ENCODE results near the gene ANXA2R.

Gene ANXA2R

DNA sequence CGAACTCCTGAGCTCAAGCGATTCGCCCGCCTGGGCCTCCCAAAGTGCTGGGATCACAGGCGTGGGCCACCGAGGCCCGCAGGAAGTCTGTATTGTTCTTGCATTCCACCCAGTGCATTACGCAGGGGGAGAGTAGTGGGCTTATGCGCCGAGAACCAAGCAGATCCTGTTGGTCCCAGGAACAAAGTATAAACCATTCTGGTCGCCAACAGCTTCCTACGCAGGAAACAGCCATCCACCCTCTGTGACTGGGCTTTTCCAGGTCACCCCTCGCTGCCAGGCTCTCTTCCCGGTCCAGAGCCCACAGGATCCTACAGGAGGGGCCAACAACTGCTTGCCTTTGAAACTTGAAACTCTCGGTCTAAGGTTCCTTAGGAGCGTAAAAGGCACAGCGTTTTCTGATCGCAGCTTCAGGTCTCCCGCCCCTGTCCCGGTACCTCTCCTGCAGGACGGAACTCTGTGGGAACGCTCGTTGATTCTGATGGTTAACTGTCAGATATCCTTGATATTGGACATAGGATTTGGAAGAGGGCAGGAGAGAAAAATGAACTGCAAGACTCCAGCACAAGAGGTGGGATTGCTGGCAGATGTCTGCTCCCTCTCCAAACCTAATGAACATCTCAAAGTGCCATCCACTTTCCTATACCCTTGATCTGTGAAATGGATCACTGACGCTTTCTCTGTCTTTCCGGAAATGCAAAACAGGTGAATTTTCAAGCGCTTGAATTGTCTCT lies 4.2 kb upstream of the ANXA2R start:
- Mint-ChIP-seq H3K27ac (peak overlapping the region; percentile 37), H3K27me3 (no peaks in the 10 kb centered on the region), H3K36me3 (ENCODE audit: low read depth) (peaks cover 20% of the 10 kb centered on the region), H3K4me3 (no peak overlapping the region), H3K9me3 (no peaks in the 10 kb centered on the region), H3K4me1 (ENCODE audit: low read depth) (peaks cover 44% of the 10 kb centered on the region)
- intact Hi-C loops (cut with micrococcal nuclease), result no loop called here

DNA sequence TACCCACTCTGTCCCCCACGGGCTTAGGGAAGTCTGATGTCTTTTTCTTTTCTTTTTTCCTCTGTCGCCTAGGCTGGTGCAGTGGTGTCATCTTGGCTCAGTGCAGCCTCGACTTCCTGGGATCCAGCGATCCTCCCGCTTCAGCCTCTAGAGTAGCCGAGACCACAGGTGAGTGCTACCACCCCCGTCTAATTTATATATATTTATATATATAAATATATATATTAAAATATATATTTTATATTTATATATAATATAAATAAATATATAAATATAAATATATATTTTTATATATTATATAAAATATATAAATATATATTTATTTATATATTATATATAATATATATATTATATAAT lies 3.3 kb upstream of the ANXA2R start:
- Mint-ChIP-seq H3K9me3 (no peaks in the 10 kb centered on the region), H3K27me3 (no peaks in the 10 kb centered on the region), H3K36me3 (ENCODE audit: low read depth) (peaks cover 20% of the 10 kb centered on the region), H3K27ac (peak overlapping the region; percentile 100), H3K4me3 (peak overlapping the region; percentile 88), H3K4me1 (ENCODE audit: low read depth) (peaks cover 48% of the 10 kb centered on the region)
- intact Hi-C loops (cut with micrococcal nuclease), result no loop called here

- Mint-ChIP-seq H3K4me3 (peak overlapping the region; percentile 88), H3K9me3 (no peaks in the 10 kb centered on the region), H3K27ac (peak overlapping the region; percentile 100), H3K27me3 (no peaks in the 10 kb centered on the region), H3K4me1 (ENCODE audit: low read depth) (peaks cover 49% of the 10 kb centered on the region), H3K36me3 (ENCODE audit: low read depth) (peaks cover 20% of the 10 kb centered on the region)
- intact Hi-C loops (cut with micrococcal nuclease), result loop anchor here (1.0 kb wide), 1 partner anchor 78 kb away; no protein-coding TSS in a partner anchor
Observed at GRCh38 chr5:43042626-43043399, 2.7 kb upstream of the ANXA2R start.

DNA sequence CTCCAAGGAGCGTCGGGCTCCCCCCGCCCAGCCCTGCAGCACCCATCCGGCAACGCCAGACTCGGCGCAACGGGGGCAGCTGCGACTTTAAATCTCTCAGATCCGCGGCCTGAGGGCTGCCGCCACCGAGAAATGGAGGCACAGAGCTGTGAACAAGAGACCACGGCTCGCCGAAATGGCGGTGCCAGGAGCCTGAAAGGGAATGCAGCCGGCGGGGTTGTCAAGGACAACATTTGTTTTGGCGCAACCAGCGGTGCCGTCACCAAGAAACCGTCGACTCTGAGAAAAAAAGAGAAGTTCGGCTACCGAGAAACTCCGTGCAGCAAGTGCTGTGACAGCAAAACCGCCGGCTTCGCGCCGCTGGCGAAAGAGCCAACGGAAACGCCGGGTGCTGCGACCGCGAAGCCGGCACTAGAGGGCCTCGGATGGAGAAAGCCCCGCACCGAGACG lies 2.1 kb upstream of the ANXA2R start:
- Mint-ChIP-seq H3K9me3 (no peaks in the 10 kb centered on the region), H3K4me3 (peak overlapping the region; percentile 88), H3K4me1 (ENCODE audit: low read depth) (peaks cover 51% of the 10 kb centered on the region), H3K27ac (peak overlapping the region; percentile 100), H3K36me3 (ENCODE audit: low read depth) (peaks cover 20% of the 10 kb centered on the region), H3K27me3 (no peaks in the 10 kb centered on the region)
- intact Hi-C loops (cut with micrococcal nuclease), result loop anchor here (1.0 kb wide), 1 partner anchor 79 kb away; no protein-coding TSS in a partner anchor

GRCh38 chr5:43041669-43042175 lies 1.6 kb upstream of the ANXA2R start:
- Mint-ChIP-seq H3K27ac (peak overlapping the region; percentile 100), H3K4me1 (ENCODE audit: low read depth) (peaks cover 48% of the 10 kb centered on the region), H3K36me3 (ENCODE audit: low read depth) (peaks cover 20% of the 10 kb centered on the region), H3K9me3 (no peaks in the 10 kb centered on the region), H3K27me3 (no peaks in the 10 kb centered on the region), H3K4me3 (peak overlapping the region; percentile 88)
- intact Hi-C loops (cut with micrococcal nuclease), result loop anchor here (1.0 kb wide), 1 partner anchor 80 kb away; no protein-coding TSS in a partner anchor

DNA sequence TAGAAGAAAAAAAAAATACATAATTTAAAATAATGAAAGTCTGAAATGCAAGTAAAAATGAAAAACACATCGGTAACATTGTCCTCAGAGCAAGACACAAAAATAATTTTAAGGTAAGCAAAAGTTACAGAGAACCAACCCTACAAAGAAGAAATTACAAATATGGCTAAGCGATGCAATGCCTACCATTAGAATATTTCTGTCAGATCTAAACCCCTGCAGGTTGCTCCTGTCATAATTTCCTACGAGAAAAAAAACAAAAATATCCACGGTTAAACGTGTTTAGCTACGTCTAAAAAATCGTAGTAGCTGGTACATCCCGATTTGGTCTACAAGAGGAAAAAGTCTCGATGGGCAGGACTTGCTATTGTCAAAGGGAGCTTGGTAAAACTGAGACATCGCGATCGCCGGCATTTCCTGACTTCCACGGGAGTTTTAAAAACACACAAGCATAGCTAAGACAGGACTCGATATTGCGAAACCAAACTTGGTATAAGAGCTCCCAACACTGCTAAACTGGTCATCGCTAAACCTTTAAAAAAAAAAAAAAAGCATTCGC lies 1.1 kb upstream of the ANXA2R start:
- Mint-ChIP-seq H3K9me3 (no peaks in the 10 kb centered on the region), H3K27ac (peak overlapping the region; percentile 100), H3K4me1 (ENCODE audit: low read depth) (peaks cover 43% of the 10 kb centered on the region), H3K27me3 (no peaks in the 10 kb centered on the region), H3K4me3 (peak overlapping the region; percentile 88), H3K36me3 (ENCODE audit: low read depth) (peaks cover 20% of the 10 kb centered on the region)
- intact Hi-C loops (cut with micrococcal nuclease), result no loop called here

- Mint-ChIP-seq H3K27ac (peak overlapping the region; percentile 100), H3K36me3 (ENCODE audit: low read depth) (peaks cover 13% of the 10 kb centered on the region), H3K4me3 (peak overlapping the region; percentile 88), H3K27me3 (no peaks in the 10 kb centered on the region), H3K9me3 (no peaks in the 10 kb centered on the region), H3K4me1 (ENCODE audit: low read depth) (peaks cover 42% of the 10 kb centered on the region)
- intact Hi-C loops (cut with micrococcal nuclease), result loop anchor here (1.0 to 2.0 kb wide), 6 partner anchors 20 to 127 kb away; no protein-coding TSS in a partner anchor
Observed at GRCh38 chr5:43039471-43040286, 440 bp downstream of the ANXA2R start.

GRCh38 chr5:43039152-43039470 lies 1.0 kb downstream of the ANXA2R start:
- peaks cover 42% of the 10 kb centered on the region for H3K4me1 Mint-ChIP-seq (ENCODE audit: low read depth)
- H3K27me3 Mint-ChIP-seq, result no peaks in the 10 kb centered on the region
- peak overlapping the region; percentile 88 for H3K4me3 Mint-ChIP-seq
- H3K36me3 Mint-ChIP-seq (ENCODE audit: low read depth), result peaks cover 8% of the 10 kb centered on the region
- H3K9me3 Mint-ChIP-seq, result no peaks in the 10 kb centered on the region
- intact Hi-C loops (cut with micrococcal nuclease), result loop anchor here (2.0 kb wide), 1 partner anchor 126 kb away; no protein-coding TSS in a partner anchor
- H3K27ac Mint-ChIP-seq, result peak overlapping the region; percentile 100

DNA sequence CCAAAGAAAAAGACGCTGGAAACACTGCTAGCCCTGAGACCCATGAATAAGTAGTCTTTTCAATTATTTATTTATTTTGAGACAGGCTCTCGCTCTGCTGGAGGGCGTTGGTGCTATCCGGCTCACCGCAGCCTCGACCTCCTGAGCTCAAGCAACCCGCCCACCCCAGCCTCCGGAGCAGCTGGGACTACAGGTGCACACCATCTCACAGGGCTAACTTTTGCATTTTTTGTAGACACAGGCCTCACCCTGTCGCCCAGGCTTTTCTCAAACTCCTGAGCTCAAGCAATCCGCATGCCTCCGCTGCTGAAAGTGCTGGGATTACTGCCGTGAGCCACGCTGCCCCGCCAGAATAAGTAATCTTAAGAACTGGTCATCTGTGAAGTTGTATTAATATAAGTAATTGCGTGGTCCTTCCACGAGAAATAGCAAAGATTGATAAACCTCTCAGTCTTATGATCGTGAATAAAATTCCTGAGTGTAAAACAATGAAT lies 1.6 kb downstream of the ANXA2R start:
- H3K27me3 Mint-ChIP-seq, result no peaks in the 10 kb centered on the region
- H3K27ac Mint-ChIP-seq, result peak overlapping the region; percentile 100
- peaks cover 7% of the 10 kb centered on the region for H3K36me3 Mint-ChIP-seq (ENCODE audit: low read depth)
- H3K4me3 Mint-ChIP-seq, result peak overlapping the region; percentile 71
- H3K4me1 Mint-ChIP-seq (ENCODE audit: low read depth), result peaks cover 43% of the 10 kb centered on the region
- intact Hi-C loops (cut with micrococcal nuclease), result loop anchor here (2.0 kb wide), 1 partner anchor 126 kb away; no protein-coding TSS in a partner anchor
- H3K9me3 Mint-ChIP-seq, result no peaks in the 10 kb centered on the region

- H3K27me3 Mint-ChIP-seq, result no peaks in the 10 kb centered on the region
- peaks cover 43% of the 10 kb centered on the region for H3K4me1 Mint-ChIP-seq (ENCODE audit: low read depth)
- H3K36me3 Mint-ChIP-seq (ENCODE audit: low read depth), result peaks cover 7% of the 10 kb centered on the region
- H3K27ac Mint-ChIP-seq, result peak overlapping the region; percentile 100
- no peaks in the 10 kb centered on the region for H3K9me3 Mint-ChIP-seq
- H3K4me3 Mint-ChIP-seq, result peak overlapping the region; percentile 71
- intact Hi-C loops (cut with micrococcal nuclease), result loop anchor here (2.0 kb wide), 1 partner anchor 125 kb away; no protein-coding TSS in a partner anchor
Observed at GRCh38 chr5:43037636-43038495, 2.3 kb downstream of the ANXA2R start.

- peak overlapping the region; percentile 71 for H3K4me3 Mint-ChIP-seq
- peaks cover 3% of the 10 kb centered on the region for H3K36me3 Mint-ChIP-seq (ENCODE audit: low read depth)
- no peaks in the 10 kb centered on the region for H3K27me3 Mint-ChIP-seq
- peaks cover 38% of the 10 kb centered on the region for H3K4me1 Mint-ChIP-seq (ENCODE audit: low read depth)
- no peaks in the 10 kb centered on the region for H3K9me3 Mint-ChIP-seq
- peak overlapping the region; percentile 100 for H3K27ac Mint-ChIP-seq
- intact Hi-C loops (cut with micrococcal nuclease), result no loop called here
Observed at GRCh38 chr5:43036856-43037635, 3.1 kb downstream of the ANXA2R start.

GRCh38 chr5:43036409-43036808 lies 3.7 kb downstream of the ANXA2R start:
- Mint-ChIP-seq H3K36me3 (ENCODE audit: low read depth) (no peaks in the 10 kb centered on the region), H3K27me3 (no peaks in the 10 kb centered on the region), H3K4me1 (ENCODE audit: low read depth) (peaks cover 34% of the 10 kb centered on the region), H3K27ac (peak overlapping the region; percentile 100), H3K9me3 (no peaks in the 10 kb centered on the region), H3K4me3 (peak overlapping the region; percentile 71)
- intact Hi-C loops (cut with micrococcal nuclease), result no loop called here
